HEK293T (cell line): ENCODE data around the gene UGT1A5.

Experiments
- CTCF ChIA-PET: fragments of 350-600 bp; formaldehyde crosslinking; extraction: SDS; loops from one replicate; lab custom pipeline; 2021; ENCODE audit warnings: antibody characterized with exemption, inconsistent platforms; lab: Yijun Ruan, JAX
- POLR2A ChIA-PET: fragments of 350-600 bp; formaldehyde crosslinking; extraction: SDS; loops from one replicate; lab custom pipeline; 2020; ENCODE audit warnings: antibody characterized with exemption, inconsistent platforms; lab: Yijun Ruan, JAX
- DNase-seq: peaks from one replicate; pipeline ENCODE4 v3.0.0; 2012; ENCODE audit warnings: mixed read lengths; ENCODE audit errors: extremely low spot score
- ARNT ChIP-seq: fragments of 450-650 bp; IDR thresholded peaks from 2 replicates; pipeline ENCODE4 v1.6.1; 2017; ENCODE audit warnings: mild to moderate bottlenecking
- BHLHE40 ChIP-seq: fragments of 450-650 bp; IDR thresholded peaks from 2 replicates; pipeline ENCODE4 v1.6.1; 2016; ENCODE audit warnings: mild to moderate bottlenecking, moderate library complexity, borderline replicate concordance
- CTBP1 ChIP-seq: fragments of 450-650 bp; IDR thresholded peaks from 2 replicates; pipeline ENCODE4 v1.6.1; 2016; ENCODE audit warnings: borderline replicate concordance
- ELF4 ChIP-seq: fragments of 450-650 bp; IDR thresholded peaks from 2 replicates; pipeline ENCODE4 v1.6.1; 2017; ENCODE audit warnings: antibody characterized with exemption
- FOXA1 ChIP-seq: fragments of 450-650 bp; IDR thresholded peaks from 2 replicates; pipeline ENCODE4 v1.6.1; 2016; ENCODE audit warnings: mild to moderate bottlenecking
- FOXK2 ChIP-seq: fragments of 450-650 bp; IDR thresholded peaks from 2 replicates; pipeline ENCODE4 v1.6.1; 2016; ENCODE audit warnings: mild to moderate bottlenecking
- FOXM1 ChIP-seq: fragments of 450-650 bp; IDR thresholded peaks from 2 replicates; pipeline ENCODE4 v1.6.1; 2017; ENCODE audit warnings: mild to moderate bottlenecking, borderline replicate concordance
- HDGF ChIP-seq: fragments of 450-650 bp; IDR thresholded peaks from 2 replicates; pipeline ENCODE4 v1.6.1; 2017; ENCODE audit warnings: antibody characterized with exemption, borderline replicate concordance
- L3MBTL2 ChIP-seq: fragments of 450-650 bp; conservative IDR thresholded peaks from 2 replicates; pipeline ENCODE4 v1.6.1; 2016; ENCODE audit warnings: mild to moderate bottlenecking
- LEF1 ChIP-seq: fragments of 450-650 bp; IDR thresholded peaks from 2 replicates; pipeline ENCODE4 v1.6.1; 2017; ENCODE audit warnings: mild to moderate bottlenecking, borderline replicate concordance
- NFRKB ChIP-seq: fragments of 450-650 bp; IDR thresholded peaks from 2 replicates; pipeline ENCODE4 v1.6.1; 2016; ENCODE audit warnings: mild to moderate bottlenecking, moderate library complexity
- SP1 ChIP-seq: fragments of 450-650 bp; IDR thresholded peaks from 2 replicates; pipeline ENCODE4 v1.6.1; 2017
- SUZ12 ChIP-seq: fragments of 450-650 bp; IDR thresholded peaks from 2 replicates; pipeline ENCODE4 v1.6.1; 2016; ENCODE audit warnings: mild to moderate bottlenecking
- TARDBP ChIP-seq: fragments of 450-650 bp; IDR thresholded peaks from 2 replicates; pipeline ENCODE4 v1.6.1; 2016
- ZNF384 ChIP-seq: fragments of 450-650 bp; IDR thresholded peaks from 2 replicates; pipeline ENCODE4 v1.6.1; 2016
- TF ChIP-seq, protein P1 (sequence below): fragments of 450-650 bp; IDR thresholded peaks from 2 replicates; pipeline ENCODE4 v1.6.1; 2016

Gene UGT1A5

GRCh38 chr2:233802132-233802815 is 89.6 kb downstream of the UGT1A5 start:
- DNase-seq = no peak
- ChIA-PET POLR2A (no interaction called here), CTCF (no interaction called here)
- TF ChIP-seq BHLHE40 (no peak), ARNT (no peak), TARDBP (no peak), SP1 (no peak), L3MBTL2 (no peak), SUZ12 (no peak), ZNF384 (no peak), FOXM1 (no peak), LEF1 (no peak), FOXA1 (no peak), FOXK2 (no peak), ELF4 (no peak), NFRKB (no peak), HDGF (no peak), CTBP1 (no peak)
- TF ChIP-seq, protein P1, sequence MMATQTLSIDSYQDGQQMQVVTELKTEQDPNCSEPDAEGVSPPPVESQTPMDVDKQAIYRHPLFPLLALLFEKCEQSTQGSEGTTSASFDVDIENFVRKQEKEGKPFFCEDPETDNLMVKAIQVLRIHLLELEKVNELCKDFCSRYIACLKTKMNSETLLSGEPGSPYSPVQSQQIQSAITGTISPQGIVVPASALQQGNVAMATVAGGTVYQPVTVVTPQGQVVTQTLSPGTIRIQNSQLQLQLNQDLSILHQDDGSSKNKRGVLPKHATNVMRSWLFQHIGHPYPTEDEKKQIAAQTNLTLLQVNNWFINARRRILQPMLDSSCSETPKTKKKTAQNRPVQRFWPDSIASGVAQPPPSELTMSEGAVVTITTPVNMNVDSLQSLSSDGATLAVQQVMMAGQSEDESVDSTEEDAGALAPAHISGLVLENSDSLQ = no peak

DNA sequence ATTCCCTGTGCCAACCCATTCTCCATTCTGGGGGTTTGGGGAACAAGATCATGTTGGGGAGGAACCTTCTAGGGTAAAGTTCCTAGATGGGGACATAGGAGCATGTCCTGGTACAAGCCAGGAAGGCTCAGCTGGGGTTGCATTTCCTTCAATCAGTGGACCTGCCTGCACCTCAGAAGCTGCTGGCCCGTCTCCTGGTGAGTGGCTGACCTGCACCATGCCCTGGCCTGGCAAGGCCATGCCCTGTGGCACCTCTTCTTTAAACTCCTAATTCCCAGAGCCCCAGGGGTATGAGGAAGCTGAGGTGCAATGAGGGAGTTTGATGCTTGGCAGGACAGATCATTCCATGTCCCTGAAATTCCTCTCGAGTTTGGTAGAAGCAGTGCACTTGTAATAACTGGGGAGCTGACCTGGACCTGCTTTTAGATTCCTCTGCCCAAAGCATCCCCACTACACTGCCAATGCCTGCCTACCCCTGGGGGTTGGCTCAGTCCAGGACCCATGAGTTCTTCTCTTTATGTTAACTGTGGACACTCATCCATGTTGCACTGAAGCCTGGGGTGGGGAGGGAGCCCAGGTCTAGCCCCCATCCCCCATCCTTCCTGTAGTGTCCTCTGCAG is 90.7 kb downstream of the UGT1A5 start:
- CTCF ChIA-PET = no interaction called here
- TF ChIP-seq NFRKB (no peak), ARNT (no peak), SP1 (no peak), TARDBP (no peak), LEF1 (no peak), ZNF384 (no peak), FOXA1 (no peak), HDGF (no peak), L3MBTL2 (no peak), SUZ12 (no peak), CTBP1 (no peak), FOXM1 (no peak), FOXK2 (no peak), ELF4 (no peak), BHLHE40 (no peak)
- TF ChIP-seq, protein P1 = no peak
- POLR2A ChIA-PET = no interaction called here
- DNase-seq = no peak

- TF ChIP-seq SP1 (no peak), ZNF384 (no peak), TARDBP (no peak), HDGF (no peak), L3MBTL2 (no peak), NFRKB (no peak), FOXK2 (no peak), BHLHE40 (no peak), SUZ12 (no peak), FOXA1 (no peak), LEF1 (no peak), ELF4 (no peak)
- TF ChIP-seq, protein P1 = no peak
- POLR2A ChIA-PET = no interaction called here
- CTCF ChIA-PET = no interaction called here
- DNase-seq = no peak
Measured at GRCh38 chr2:233803994-233804393, 91.3 kb downstream of the UGT1A5 start.

GRCh38 chr2:233807215-233807865 is 94.6 kb downstream of the UGT1A5 start:
- no peak for DNase-seq
- POLR2A ChIA-PET = interaction anchor here (1.1 kb wide), 1 partner anchor 25 kb away, joined by 3 read pairs; no protein-coding TSS in a partner anchor
- CTCF ChIA-PET = no interaction called here
- no peak for TF ChIP-seq ZNF384
- TF ChIP-seq FOXK2 = no peak
- no peak for TF ChIP-seq SP1
- TF ChIP-seq ELF4 = no peak
- TF ChIP-seq SUZ12 = no peak
- TF ChIP-seq HDGF = no peak
- TF ChIP-seq FOXA1 = no peak
- no peak for TF ChIP-seq TARDBP
- no peak for TF ChIP-seq NFRKB
- TF ChIP-seq LEF1 = no peak
- TF ChIP-seq, protein P1 = no peak
- TF ChIP-seq BHLHE40 = no peak
- TF ChIP-seq FOXM1 = no peak
- TF ChIP-seq ARNT = no peak
- TF ChIP-seq CTBP1 = no peak
- TF ChIP-seq L3MBTL2 = no peak
